RWPE1 (cell line): Measurements from ENCODE around the gene SLC52A3.
A peak's percentile ranks its signal among the peaks of the same experiment; 100 is the strongest.

Experiments used
- CTCF ChIA-PET: fragments of 350-600 bp; sonication (Branson Sonifier 250); formaldehyde crosslinking; extraction: SDS; loops from one replicate; lab custom pipeline; 2021; lab: Yijun Ruan, JAX
- POLR2A ChIA-PET: fragments of 400-600 bp; formaldehyde crosslinking; extraction: SDS; loops from one replicate; lab custom pipeline; 2020; ENCODE audit warnings: antibody characterized with exemption; ENCODE audit not compliant: low non-redundant PET; lab: Yijun Ruan, JAX
- DNase-seq: peaks from one replicate; pipeline ENCODE4 v3.0.0; 2012; ENCODE audit warnings: low spot score
- H3K27ac ChIP-seq: fragments of 450-650 bp; 2 replicates; pipeline ENCODE4 v1.5.1; 2017
- TF ChIP-seq, protein P1 (sequence below): fragments of 450-650 bp; conservative IDR thresholded peaks from 2 replicates; pipeline ENCODE4 v1.5.1; 2017; ENCODE audit warnings: low read depth, mild to moderate bottlenecking

The SLC52A3 gene

GRCh38 chr20:770691-771090 lies 2.4 kb upstream of the SLC52A3 start:
- ChIA-PET POLR2A (no interaction called here), CTCF (interaction anchor here (0.6 kb wide), 1 partner anchor 490 kb away, joined by 3 read pairs; no protein-coding TSS in a partner anchor)
- no peak for DNase-seq

DNA sequence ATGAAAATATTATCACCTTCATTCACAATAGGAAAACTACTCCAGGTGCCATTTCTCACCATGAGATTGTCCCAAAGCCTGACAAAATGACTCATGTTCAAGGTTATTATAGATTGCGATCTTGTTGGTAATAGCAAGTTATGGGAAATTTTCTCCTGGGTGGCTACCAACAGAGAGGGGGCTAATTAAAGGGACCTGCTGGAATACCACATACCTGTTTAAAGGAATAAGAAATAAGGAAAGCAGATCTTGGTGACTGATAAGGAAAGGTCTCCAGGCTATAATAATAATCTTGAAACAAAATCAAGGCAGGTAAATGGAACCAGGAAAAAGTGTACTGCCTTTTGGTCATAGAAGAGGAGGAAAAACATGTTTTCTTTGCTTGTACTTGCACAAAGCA lies 1.4 kb downstream of the SLC52A3 start:
- ChIA-PET POLR2A (no interaction called here), CTCF (interaction anchor here (0.6 to 0.7 kb wide), 2 partner anchors 141 to 436 kb away, joined by 3 to 5 read pairs; partner anchors contain the start of gene C20orf202)
- no peak overlapping the region for H3K27ac ChIP-seq
- DNase-seq: no peak
- TF ChIP-seq, protein P1, sequence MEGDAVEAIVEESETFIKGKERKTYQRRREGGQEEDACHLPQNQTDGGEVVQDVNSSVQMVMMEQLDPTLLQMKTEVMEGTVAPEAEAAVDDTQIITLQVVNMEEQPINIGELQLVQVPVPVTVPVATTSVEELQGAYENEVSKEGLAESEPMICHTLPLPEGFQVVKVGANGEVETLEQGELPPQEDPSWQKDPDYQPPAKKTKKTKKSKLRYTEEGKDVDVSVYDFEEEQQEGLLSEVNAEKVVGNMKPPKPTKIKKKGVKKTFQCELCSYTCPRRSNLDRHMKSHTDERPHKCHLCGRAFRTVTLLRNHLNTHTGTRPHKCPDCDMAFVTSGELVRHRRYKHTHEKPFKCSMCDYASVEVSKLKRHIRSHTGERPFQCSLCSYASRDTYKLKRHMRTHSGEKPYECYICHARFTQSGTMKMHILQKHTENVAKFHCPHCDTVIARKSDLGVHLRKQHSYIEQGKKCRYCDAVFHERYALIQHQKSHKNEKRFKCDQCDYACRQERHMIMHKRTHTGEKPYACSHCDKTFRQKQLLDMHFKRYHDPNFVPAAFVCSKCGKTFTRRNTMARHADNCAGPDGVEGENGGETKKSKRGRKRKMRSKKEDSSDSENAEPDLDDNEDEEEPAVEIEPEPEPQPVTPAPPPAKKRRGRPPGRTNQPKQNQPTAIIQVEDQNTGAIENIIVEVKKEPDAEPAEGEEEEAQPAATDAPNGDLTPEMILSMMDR: no peak

More at GRCh38 chr20:770691-771090, 2.4 kb upstream of the SLC52A3 start:
- TF ChIP-seq, protein P1: no peak
- H3K27ac ChIP-seq: no peak overlapping the region

DNA sequence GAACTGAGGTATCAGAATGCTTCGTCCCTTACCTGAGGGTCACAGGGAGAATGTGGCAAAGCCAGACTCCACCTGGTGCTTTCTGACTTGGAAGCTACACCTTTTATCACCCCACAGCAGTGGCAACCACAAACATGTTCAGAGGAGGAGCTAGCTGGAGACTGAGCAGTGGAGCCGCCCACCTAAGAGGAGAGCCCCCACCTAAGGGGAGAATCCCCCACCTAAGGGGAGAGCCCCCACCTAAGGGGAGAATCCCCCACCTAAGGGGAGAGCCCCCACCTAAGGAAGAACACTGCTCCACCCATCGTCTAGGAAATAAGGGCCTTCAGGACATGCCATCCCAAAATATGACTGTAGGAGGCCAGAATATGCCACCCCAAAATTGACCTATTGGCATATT lies 4.0 kb downstream of the SLC52A3 start:
- no peak for DNase-seq
- TF ChIP-seq, protein P1: no peak
- ChIA-PET CTCF (interaction anchor here (0.8 to 0.9 kb wide), 3 partner anchors 25 to 203 kb away, joined by 3 to 7 read pairs (median 3); no protein-coding TSS in a partner anchor), POLR2A (no interaction called here)
- H3K27ac ChIP-seq: no peak overlapping the region

DNA sequence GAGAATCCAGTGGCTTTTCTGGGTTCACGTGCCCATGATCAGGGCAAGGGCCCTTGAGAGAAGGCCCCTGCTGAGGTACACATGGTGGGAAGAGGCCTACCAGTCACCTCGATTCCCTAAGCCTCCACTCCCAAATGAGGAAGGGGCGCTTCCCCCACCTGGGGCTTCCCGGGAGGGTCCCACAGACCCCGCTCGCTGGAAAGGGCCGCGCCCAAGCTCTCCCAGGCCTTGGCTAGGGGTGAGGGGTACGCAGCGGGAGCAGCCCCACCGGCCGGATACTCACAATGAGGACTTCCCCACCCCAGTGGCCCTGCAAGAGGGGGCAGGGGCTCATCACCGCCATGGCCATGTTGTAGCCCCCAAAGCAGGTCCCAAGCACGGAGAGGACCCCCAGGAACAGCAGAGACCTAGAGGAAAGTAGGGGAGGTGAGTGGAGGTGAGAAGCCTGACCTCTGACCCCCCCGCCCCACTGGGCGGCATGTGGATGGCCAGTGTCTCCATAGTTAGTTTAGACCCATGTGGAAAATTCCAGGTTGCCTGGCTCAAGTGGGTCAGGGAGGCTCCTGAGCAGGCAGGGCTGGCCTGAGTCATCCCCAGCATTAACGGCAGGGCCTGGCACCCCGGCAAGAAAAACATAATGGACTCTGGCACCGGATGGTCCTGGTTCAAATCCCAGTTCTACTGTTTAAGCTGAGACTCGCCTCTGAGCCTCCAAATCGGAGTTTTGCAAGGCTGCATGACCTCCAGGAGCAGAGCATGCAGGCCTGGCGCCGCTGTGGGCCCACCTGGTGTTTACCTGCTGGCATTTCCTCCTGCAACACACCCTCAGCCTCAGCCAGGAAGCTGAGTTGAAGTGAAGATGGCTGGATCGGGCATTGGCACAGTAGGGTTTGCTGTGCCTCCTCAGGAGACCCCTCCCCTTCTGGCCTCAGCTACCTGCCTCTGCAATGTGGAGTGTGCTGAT lies 6.6 kb downstream of the SLC52A3 start:
- ChIA-PET POLR2A (no interaction called here), CTCF (interaction anchor here (0.6 to 1.4 kb wide), 11 partner anchors 7 to 196 kb away, joined by 3 to 7 read pairs (median 3); partner anchors contain the start of gene SLC52A3)
- TF ChIP-seq, protein P1: no peak
- no peak for DNase-seq
- no peak overlapping the region for H3K27ac ChIP-seq

DNA sequence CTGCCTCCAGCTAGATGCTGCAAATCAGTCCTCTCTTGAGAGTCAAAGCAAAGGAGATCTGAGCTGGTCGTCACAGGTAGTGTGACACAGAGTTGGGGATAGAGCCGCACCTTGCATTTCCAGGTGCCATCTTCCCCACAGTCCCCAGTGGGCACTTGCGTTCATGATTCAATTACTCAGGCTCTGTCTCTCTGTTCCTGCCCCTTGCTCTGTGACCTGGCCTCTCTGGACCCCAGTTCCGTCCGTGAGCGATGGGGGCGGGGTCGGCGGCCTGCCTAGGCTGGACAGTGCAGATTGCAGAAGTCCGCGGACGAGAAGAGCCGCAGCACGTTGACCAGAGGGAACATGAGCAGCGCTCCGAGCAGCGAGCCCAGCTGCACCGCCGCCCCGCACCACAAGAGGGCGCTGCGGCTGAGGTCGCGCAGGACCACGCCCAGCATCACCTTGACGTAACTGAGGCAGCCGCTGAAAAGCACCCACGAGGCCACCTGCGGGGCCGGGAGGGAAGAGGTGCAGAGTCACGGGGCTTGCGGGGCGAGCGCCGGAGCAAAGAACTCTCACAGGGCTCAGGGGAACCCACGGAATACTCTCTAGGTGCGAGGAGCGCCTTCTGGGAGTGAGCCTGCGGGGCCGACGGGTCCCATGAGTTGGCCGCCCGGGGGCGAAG lies 7.4 kb downstream of the SLC52A3 start:
- POLR2A ChIA-PET: no interaction called here
- TF ChIP-seq, protein P1: peak; percentile 78

DNA sequence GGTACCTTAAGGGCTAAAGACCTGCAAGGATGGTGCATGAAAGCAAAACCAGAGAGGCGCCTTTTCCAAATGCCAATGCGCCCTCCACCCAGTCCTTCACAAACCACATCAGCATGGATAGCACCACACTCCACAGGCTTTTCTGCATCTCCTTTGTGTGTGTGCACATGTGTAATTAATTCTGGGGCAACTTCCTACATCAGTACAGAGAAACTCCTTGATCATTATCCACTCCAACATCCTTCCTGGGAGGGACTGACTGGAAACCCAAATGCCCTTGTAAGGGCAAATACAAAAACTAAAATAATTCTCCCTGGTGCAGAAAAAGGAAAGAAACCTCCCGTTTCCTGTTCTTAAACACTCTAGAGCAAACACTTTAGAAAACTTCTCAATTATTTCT lies 10.8 kb downstream of the SLC52A3 start:
- ChIA-PET CTCF (interaction anchor here (0.7 kb wide), 1 partner anchor 11 kb away, joined by 3 read pairs; the partner anchor contains the start of gene SLC52A3), POLR2A (no interaction called here)
- no peak for DNase-seq
- H3K27ac ChIP-seq: no peak overlapping the region
- TF ChIP-seq, protein P1: no peak

More for the DNA sequence above, 7.4 kb downstream of the SLC52A3 start:
- CTCF ChIA-PET: interaction anchor here (0.5 to 1.4 kb wide), 10 partner anchors 8 to 78 kb away, joined by 3 to 7 read pairs (median 4); partner anchors contain the start of gene SLC52A3
- peak; percentile 42 for DNase-seq
- no peak overlapping the region for H3K27ac ChIP-seq
